GM23248 (cell line): ENCODE measurements around the gene C5AR2.

Experiments used
- EZH2 ChIP-seq: fragments of 200-600 bp; sonication (generic); IDR thresholded peaks from 2 replicates; pipeline ENCODE4 v1.6.1; 2018; ENCODE audit warnings: antibody characterized with exemption, mild to moderate bottlenecking; ENCODE audit not compliant: insufficient read depth, poor library complexity, severe bottlenecking
- EZH2phosphoT487 ChIP-seq: fragments of 200-600 bp; sonication (generic); IDR thresholded peaks from 2 replicates; pipeline ENCODE4 v1.6.1; 2018; ENCODE audit warnings: antibody characterized with exemption, moderate library complexity, mild to moderate bottlenecking, low read depth; ENCODE audit not compliant: insufficient read depth

- TF ChIP-seq EZH2 (no peak), EZH2phosphoT487 (no peak)
Measured at GRCh38 chr19:47341734-47342133, 9.8 kb downstream of the C5AR2 start.
